B cell (primary cell): ENCODE measurements around the gene COMMD1. TPM values are rescaled to one million over a fixed set of nuclear protein-coding genes. Genes with fewer than 3 reads are reported as not detected.

Experiments
- ATAC-seq: fragments of 200-7000 bp; cut with Tn5 transposase; one replicate; pipeline ENCODE4 v1.10.0; 2021; ENCODE audit warnings: low read depth, mild to moderate bottlenecking, moderate number of reproducible peaks, moderate library complexity
- CTCF ChIA-PET: fragments of 350-600 bp; sonication (Branson Sonifier 250); formaldehyde crosslinking; loops from one replicate; lab custom pipeline; 2021; ENCODE audit warnings: antibody characterized with exemption, inconsistent platforms; lab: Charles Lee
- POLR2A ChIA-PET: fragments of 350-600 bp; sonication (Branson Sonifier 250); formaldehyde crosslinking; loops from one replicate; lab custom pipeline; 2021; ENCODE audit warnings: antibody characterized with exemption; lab: Charles Lee
- DNase-seq: peaks from one replicate; pipeline ENCODE4 v3.0.0; 2013
- H2AFZ ChIP-seq: 2 replicates; pipeline ENCODE4 v1.6.1; 2012; ENCODE audit warnings: mild to moderate bottlenecking, low read depth, low read length; ENCODE audit not compliant: insufficient read depth, poor library complexity, severe bottlenecking
- H3K27ac ChIP-seq, 2 donors: 1 replicate in 1 of 2; 2 replicates in 1 of 2; pipeline ENCODE4 v1.5.1; 2012 to 2013; ENCODE audit warnings: low read length in 2 of 2, mild to moderate bottlenecking in 2 of 2, moderate library complexity in 1 of 2
- H3K27me3 ChIP-seq, 4 experiments: fragments of 200-600 bp in 1 of 4; sonication (generic) in 1 of 4; replicated peaks in 1 of 4; 1 replicate in 2 of 4; 2 replicates in 2 of 4; pipeline versions ENCODE4 v1.6.1 to v1.7.0; 2013 to 2016; ENCODE audit warnings: low read length in 3 of 4, mild to moderate bottlenecking in 2 of 4, mixed read lengths in 1 of 4, moderate library complexity in 1 of 4; ENCODE audit not compliant: insufficient read depth in 4 of 4, control insufficient read depth in 3 of 4; ENCODE audit errors: control extremely low read depth in 1 of 4
- H3K36me3 ChIP-seq, 2 experiments: replicated peaks in 1 of 2; 1 replicate in 1 of 2; 2 replicates in 1 of 2; pipeline versions ENCODE4 v1.6.1 to v1.7.1; 2013; ENCODE audit warnings: low read length in 1 of 2; ENCODE audit not compliant: insufficient read depth in 2 of 2, control insufficient read depth in 1 of 2; ENCODE audit errors: control extremely low read depth in 1 of 2, extremely low read depth in 1 of 2
- H3K4me1 ChIP-seq, 2 donors: fragments of 200-600 bp in 1 of 2; sonication (generic) in 1 of 2; 1 replicate in 1 of 2; 2 replicates in 1 of 2; pipeline versions ENCODE4 v1.5.1 to v1.6.1; 2013 to 2017; ENCODE audit warnings: low read length in 2 of 2; ENCODE audit not compliant: control insufficient read depth in 2 of 2, insufficient read depth in 2 of 2
- H3K4me2 ChIP-seq: replicated peaks from 2 replicates; pipeline ENCODE3; 2012; ENCODE audit warnings: mild to moderate bottlenecking, low read depth, low read length; ENCODE audit not compliant: poor library complexity, severe bottlenecking
- H3K4me3 ChIP-seq, 5 experiments: fragments of 200-600 bp in 1 of 5; sonication (generic) in 1 of 5; 1 replicate in 3 of 5; 2 replicates in 2 of 5; pipeline versions ENCODE4 v1.5.1 to v1.7.0; 2011 to 2016; ENCODE audit warnings: low read length in 4 of 5, mild to moderate bottlenecking in 4 of 5, low read depth in 2 of 5, control low read depth in 1 of 5, moderate library complexity in 1 of 5; ENCODE audit not compliant: insufficient read depth in 1 of 5; ENCODE audit errors: control extremely low read depth in 1 of 5, extremely low read depth in 1 of 5
- H3K79me2 ChIP-seq: fragments of 200-600 bp; sonication (generic); one replicate; pipeline ENCODE4 v1.6.0; 2016; ENCODE audit warnings: low read length; ENCODE audit not compliant: control insufficient read depth, insufficient read depth
- H3K9ac ChIP-seq: fragments of 200-600 bp; sonication (generic); 2 replicates; pipeline ENCODE4 v1.6.1; 2017; ENCODE audit warnings: mild to moderate bottlenecking, low read length, moderate library complexity
- H3K9me3 ChIP-seq, 3 donors: one replicate each; pipeline versions ENCODE4 v1.6.1 to v1.7.1; 2013; ENCODE audit warnings: low read length in 2 of 3; ENCODE audit not compliant: control insufficient read depth in 2 of 3, insufficient read depth in 1 of 3; ENCODE audit errors: control extremely low read depth in 1 of 3
- H4K20me1 ChIP-seq: 2 replicates; pipeline ENCODE4 v1.6.0; 2012; ENCODE audit warnings: mild to moderate bottlenecking, low read length; ENCODE audit not compliant: insufficient read depth, control insufficient read depth, poor library complexity, severe bottlenecking
- H3K27ac Mint-ChIP-seq: one replicate; pipeline ENCODE4 v1.8.0; 2021; ENCODE audit warnings: mixed read lengths
- H3K27me3 Mint-ChIP-seq: one replicate; pipeline ENCODE4 v1.8.0; 2021; ENCODE audit warnings: mixed read lengths
- H3K4me1 Mint-ChIP-seq: one replicate; pipeline ENCODE4 v1.8.0; 2021; ENCODE audit warnings: mixed read lengths
- H3K4me3 Mint-ChIP-seq: one replicate; pipeline ENCODE4 v1.8.0; 2021; ENCODE audit warnings: mixed read lengths
- H3K9me3 Mint-ChIP-seq: one replicate; pipeline ENCODE4 v1.8.0; 2022; ENCODE audit warnings: mixed read lengths; ENCODE audit not compliant: insufficient read depth
- EZH2 ChIP-seq: IDR thresholded peaks from 2 replicates; pipeline ENCODE4 v1.6.1; 2012; ENCODE audit warnings: borderline replicate concordance, low read depth, mild to moderate bottlenecking, moderate library complexity, low read length; ENCODE audit not compliant: insufficient read depth, poor library complexity, severe bottlenecking
- WGBS: methylation state at CpG from one replicate; pipeline ENCODE4 v1.1.5; 2013; ENCODE audit warnings: missing lambda C conversion rate; ENCODE audit not compliant: insufficient coverage; 5-methylcytosine and 5-hydroxymethylcytosine counted together
- intact Hi-C: fragments of 100-400 bp; cut with micrococcal nuclease; formaldehyde crosslinking; loops from one replicate; pipeline ENCODE4 v1.10.0; 2022
- polyA plus RNA-seq: library from polyadenylated mRNA; depleted of rRNA; stranded (reverse); fragments of >200 nt; gene quantifications from 2 replicates; pipeline ENCODE4 v1.2.3, GENCODE V29; 2012
- total RNA-seq, 2 donors: library from RNA; stranded (reverse); fragments of 120-200 nt in 1 of 2; gene quantifications; 1 replicate in 1 of 2; 2 replicates in 1 of 2; pipeline versions ENCODE4 v1.2.3 to v1.2.4, GENCODE V29; 2013 to 2022
- TF ChIP-seq, protein P1 (sequence below): fragments of 200-600 bp; IDR thresholded peaks from one replicate; pipeline ENCODE4 v1.8.0; 2022; ENCODE audit warnings: antibody characterized with exemption, mild to moderate bottlenecking

COMMD1 gene
- total and polyA plus RNA-seq, 2 donors (not counting 1 experiment from before 2014, with no cell fraction given), result 20.6 to 25.1 TPM

DNA sequence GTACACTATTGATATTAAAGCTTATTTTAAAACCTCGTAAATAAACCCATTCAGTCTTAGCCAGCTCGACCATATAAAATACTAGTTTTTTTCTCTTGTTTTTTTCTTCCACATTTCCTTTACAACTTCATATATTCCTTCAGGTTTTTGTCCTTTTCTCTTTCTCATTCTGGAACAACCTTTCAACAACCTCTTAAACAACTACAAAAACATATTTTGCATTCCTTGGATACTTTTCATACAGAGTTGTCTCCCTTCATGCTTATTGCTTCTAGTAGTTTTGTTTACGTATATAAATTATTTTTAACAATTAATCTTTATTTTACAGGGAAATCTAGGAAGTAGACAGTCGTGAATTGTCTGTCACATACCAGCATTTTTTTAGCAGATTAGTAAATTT, 41.2 kb downstream of the COMMD1 start:
- no peaks in the 10 kb centered on the region for H3K9me3 Mint-ChIP-seq
- no peak overlapping the region for H3K4me3 ChIP-seq
- H3K9me3 ChIP-seq, result no peaks in the 10 kb centered on the region
- no peak overlapping the region for H3K27ac Mint-ChIP-seq
- H3K79me2 ChIP-seq, result no peaks in the 10 kb centered on the region
- TF ChIP-seq, protein P1, sequence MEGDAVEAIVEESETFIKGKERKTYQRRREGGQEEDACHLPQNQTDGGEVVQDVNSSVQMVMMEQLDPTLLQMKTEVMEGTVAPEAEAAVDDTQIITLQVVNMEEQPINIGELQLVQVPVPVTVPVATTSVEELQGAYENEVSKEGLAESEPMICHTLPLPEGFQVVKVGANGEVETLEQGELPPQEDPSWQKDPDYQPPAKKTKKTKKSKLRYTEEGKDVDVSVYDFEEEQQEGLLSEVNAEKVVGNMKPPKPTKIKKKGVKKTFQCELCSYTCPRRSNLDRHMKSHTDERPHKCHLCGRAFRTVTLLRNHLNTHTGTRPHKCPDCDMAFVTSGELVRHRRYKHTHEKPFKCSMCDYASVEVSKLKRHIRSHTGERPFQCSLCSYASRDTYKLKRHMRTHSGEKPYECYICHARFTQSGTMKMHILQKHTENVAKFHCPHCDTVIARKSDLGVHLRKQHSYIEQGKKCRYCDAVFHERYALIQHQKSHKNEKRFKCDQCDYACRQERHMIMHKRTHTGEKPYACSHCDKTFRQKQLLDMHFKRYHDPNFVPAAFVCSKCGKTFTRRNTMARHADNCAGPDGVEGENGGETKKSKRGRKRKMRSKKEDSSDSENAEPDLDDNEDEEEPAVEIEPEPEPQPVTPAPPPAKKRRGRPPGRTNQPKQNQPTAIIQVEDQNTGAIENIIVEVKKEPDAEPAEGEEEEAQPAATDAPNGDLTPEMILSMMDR, result no peak
- TF ChIP-seq EZH2, result no peak
- H3K4me1 ChIP-seq, result no peaks in the 10 kb centered on the region
- H3K36me3 ChIP-seq, result no peaks in the 10 kb centered on the region
- H3K4me3 Mint-ChIP-seq, result no peak overlapping the region
- no peak for DNase-seq
- H3K27me3 Mint-ChIP-seq, result no peaks in the 10 kb centered on the region
- POLR2A ChIA-PET, result no interaction called here
- ATAC-seq, result no peak
- no peak overlapping the region for H3K9ac ChIP-seq
- no peaks in the 10 kb centered on the region for H4K20me1 ChIP-seq
- 100% methylated on average over 1 of the region's 4 CpGs for WGBS
- intact Hi-C loops, result no loop called here
- no peak overlapping the region for H3K4me2 ChIP-seq
- H3K27me3 ChIP-seq, result no peaks in the 10 kb centered on the region
- H3K4me1 Mint-ChIP-seq, result no peaks in the 10 kb centered on the region
- H2AFZ ChIP-seq, result no peak overlapping the region
- H3K27ac ChIP-seq, result no peak overlapping the region
- CTCF ChIA-PET, result no interaction called here

GRCh38 chr2:61948661-61949457, 43.4 kb downstream of the COMMD1 start:
- Histone ChIP-seq H2AFZ (no peak overlapping the region), H3K9me3 (peaks cover 0 to 3% (median 2%) of the 10 kb centered on the region in 3 donors), H3K79me2 (no peaks in the 10 kb centered on the region), H3K27ac (no peak overlapping the region), H3K4me1 (no peaks in the 10 kb centered on the region), H4K20me1 (no peaks in the 10 kb centered on the region), H3K4me3 (no peak overlapping the region), H3K36me3 (no peaks in the 10 kb centered on the region), H3K9ac (no peak overlapping the region), H3K4me2 (no peak overlapping the region), H3K27me3 (no peaks in the 10 kb centered on the region)
- no peak for TF ChIP-seq EZH2
- TF ChIP-seq, protein P1, result no peak
- ChIA-PET POLR2A (no interaction called here), CTCF (no interaction called here)
- Mint-ChIP-seq H3K4me1 (no peaks in the 10 kb centered on the region), H3K27me3 (no peaks in the 10 kb centered on the region), H3K4me3 (no peak overlapping the region), H3K9me3 (peaks cover 2% of the 10 kb centered on the region), H3K27ac (no peak overlapping the region)
- no peak for DNase-seq
- ATAC-seq, result no peak
- intact Hi-C loops, result no loop called here
- 96% methylated on average over 4 of the region's 5 CpGs for WGBS
